ENCODE results near the gene PIK3C2B.

GRCh38 chr1:204454476-204454875, 40.1 kb downstream of the PIK3C2B start:
- TF ChIP-seq EZH2 (IDR thresholded peaks at IDR 0.05; ENCODE audit: borderline replicate concordance, low read depth, low read length, severe bottlenecking) (no peak), CTCF (IDR thresholded peaks at IDR 0.05; ENCODE audit: extremely low read depth in 1 of 2, insufficient read depth in 1 of 2, low read depth in 1 of 2, low read length in 2 of 2) (no peak)

Data from endothelial cell of umbilical vein (primary cell).